ENCODE measurements around the gene INAFM1. TPM values are rescaled to one million over a fixed set of nuclear protein-coding genes. Genes with fewer than 3 reads are reported as not detected.

Gene INAFM1
- total RNA-seq, 3 donors from 2014 or later (not counting 1 experiment from before 2014, with no cell fraction given) = 9.1 to 10.3 (median 9.5) TPM

DNA sequence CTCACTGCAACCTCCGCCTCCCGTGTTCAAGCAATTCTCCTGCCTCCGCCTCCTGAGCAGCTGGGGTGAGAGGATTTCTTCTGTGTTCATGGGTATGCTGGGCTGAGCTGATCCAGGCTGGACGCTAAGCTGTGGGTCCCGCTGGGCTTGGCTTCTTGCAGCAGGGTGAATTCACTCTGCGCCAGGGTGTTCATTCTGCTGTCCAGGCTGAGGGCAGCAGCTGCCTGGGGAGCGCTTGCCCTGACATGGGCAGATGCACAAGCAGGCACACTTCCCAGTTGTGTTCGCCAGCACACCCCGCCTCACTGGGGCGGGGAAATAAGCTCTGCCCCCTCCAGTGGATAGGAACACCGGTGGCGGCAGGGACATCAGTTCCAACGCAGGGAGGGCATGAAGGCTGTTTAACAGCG, 7.3 kb upstream of the INAFM1 start:
- Histone ChIP-seq H3K36me3 (ENCODE audit: control insufficient read depth, insufficient read depth, low read length) (peaks cover 34% of the 10 kb centered on the region), H3K27me3 (ENCODE audit: control insufficient read depth, insufficient read depth, low read length) (no peaks in the 10 kb centered on the region), H3K27ac (ENCODE audit: low read length) (no peak overlapping the region), H3K4me1 (ENCODE audit: control insufficient read depth, insufficient read depth, low read length) (peaks cover 10% of the 10 kb centered on the region), H3K9me3 (ENCODE audit: control insufficient read depth, insufficient read depth, low read length) (no peaks in the 10 kb centered on the region), H3K4me3 (ENCODE audit: low read length) (no peak overlapping the region)
- H3K36me3 Mint-ChIP-seq = no peaks in the 10 kb centered on the region
- no peaks in the 10 kb centered on the region for H3K9me3 Mint-ChIP-seq
- peaks cover 1 to 9% of the 10 kb centered on the region in 2 donors for H3K4me1 Mint-ChIP-seq
- intact Hi-C loops (cut with micrococcal nuclease) = no loop called here
- no peak overlapping the region for H3K27ac Mint-ChIP-seq
- 96% methylated on average over 14 of the region's 14 CpGs for WGBS (ENCODE audit: insufficient coverage)
- TF ChIP-seq, protein P1, sequence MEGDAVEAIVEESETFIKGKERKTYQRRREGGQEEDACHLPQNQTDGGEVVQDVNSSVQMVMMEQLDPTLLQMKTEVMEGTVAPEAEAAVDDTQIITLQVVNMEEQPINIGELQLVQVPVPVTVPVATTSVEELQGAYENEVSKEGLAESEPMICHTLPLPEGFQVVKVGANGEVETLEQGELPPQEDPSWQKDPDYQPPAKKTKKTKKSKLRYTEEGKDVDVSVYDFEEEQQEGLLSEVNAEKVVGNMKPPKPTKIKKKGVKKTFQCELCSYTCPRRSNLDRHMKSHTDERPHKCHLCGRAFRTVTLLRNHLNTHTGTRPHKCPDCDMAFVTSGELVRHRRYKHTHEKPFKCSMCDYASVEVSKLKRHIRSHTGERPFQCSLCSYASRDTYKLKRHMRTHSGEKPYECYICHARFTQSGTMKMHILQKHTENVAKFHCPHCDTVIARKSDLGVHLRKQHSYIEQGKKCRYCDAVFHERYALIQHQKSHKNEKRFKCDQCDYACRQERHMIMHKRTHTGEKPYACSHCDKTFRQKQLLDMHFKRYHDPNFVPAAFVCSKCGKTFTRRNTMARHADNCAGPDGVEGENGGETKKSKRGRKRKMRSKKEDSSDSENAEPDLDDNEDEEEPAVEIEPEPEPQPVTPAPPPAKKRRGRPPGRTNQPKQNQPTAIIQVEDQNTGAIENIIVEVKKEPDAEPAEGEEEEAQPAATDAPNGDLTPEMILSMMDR (IDR thresholded peaks at IDR 0.05) = no peak
- no peak overlapping the region for H3K4me3 Mint-ChIP-seq
- ATAC-seq (no peak), DNase-seq (no peak)
- no peaks in the 10 kb centered on the region for H3K27me3 Mint-ChIP-seq (ENCODE audit: low read depth in 2 of 2)

- intact Hi-C loops (cut with micrococcal nuclease) = no loop called here
- DNase-seq (no peak), ATAC-seq (no peak)
- Mint-ChIP-seq H3K27me3 (ENCODE audit: low read depth in 2 of 2) (no peaks in the 10 kb centered on the region), H3K9me3 (no peaks in the 10 kb centered on the region), H3K36me3 (no peaks in the 10 kb centered on the region), H3K27ac (no peak overlapping the region), H3K4me1 (peaks cover 7 to 8% of the 10 kb centered on the region in 2 donors), H3K4me3 (no peak overlapping the region)
- Histone ChIP-seq H3K27me3 (ENCODE audit: control insufficient read depth, insufficient read depth, low read length) (no peaks in the 10 kb centered on the region), H3K36me3 (ENCODE audit: control insufficient read depth, insufficient read depth, low read length) (peaks cover 32% of the 10 kb centered on the region), H3K9me3 (ENCODE audit: control insufficient read depth, insufficient read depth, low read length) (no peaks in the 10 kb centered on the region), H3K27ac (ENCODE audit: low read length) (no peak overlapping the region), H3K4me1 (ENCODE audit: control insufficient read depth, insufficient read depth, low read length) (peaks cover 10% of the 10 kb centered on the region), H3K4me3 (ENCODE audit: low read length) (no peak overlapping the region)
- 82% methylated on average over 6 of the region's 6 CpGs for WGBS (ENCODE audit: insufficient coverage)
- TF ChIP-seq, protein P1 (IDR thresholded peaks at IDR 0.05) = no peak
Measured at GRCh38 chr19:47268028-47268427, 6.7 kb upstream of the INAFM1 start.

GRCh38 chr19:47269596-47269995, 5.1 kb upstream of the INAFM1 start:
- ATAC-seq (no peak), DNase-seq (no peak)
- peaks cover 12% of the 10 kb centered on the region for H3K4me1 ChIP-seq (ENCODE audit: control insufficient read depth, insufficient read depth, low read length)
- Mint-ChIP-seq H3K9me3 (no peaks in the 10 kb centered on the region), H3K4me1 (peaks cover 7 to 23% of the 10 kb centered on the region in 2 donors), H3K36me3 (no peaks in the 10 kb centered on the region), H3K4me3 (peak overlapping the region; percentile 28), H3K27me3 (ENCODE audit: low read depth in 2 of 2) (no peaks in the 10 kb centered on the region), H3K27ac (peak overlapping the region in 1 of 2 donors; percentile 63)
- H3K36me3 ChIP-seq (ENCODE audit: control insufficient read depth, insufficient read depth, low read length) = peaks cover 29% of the 10 kb centered on the region
- intact Hi-C loops (cut with micrococcal nuclease) = no loop called here
- WGBS (ENCODE audit: insufficient coverage) = 96% methylated on average over 7 of the region's 7 CpGs
- TF ChIP-seq, protein P1 (IDR thresholded peaks at IDR 0.05) = no peak
- no peaks in the 10 kb centered on the region for H3K9me3 ChIP-seq (ENCODE audit: control insufficient read depth, insufficient read depth, low read length)
- H3K27me3 ChIP-seq (ENCODE audit: control insufficient read depth, insufficient read depth, low read length) = no peaks in the 10 kb centered on the region
- H3K27ac ChIP-seq (ENCODE audit: low read length) = no peak overlapping the region
- H3K4me3 ChIP-seq (ENCODE audit: low read length) = no peak overlapping the region

DNA sequence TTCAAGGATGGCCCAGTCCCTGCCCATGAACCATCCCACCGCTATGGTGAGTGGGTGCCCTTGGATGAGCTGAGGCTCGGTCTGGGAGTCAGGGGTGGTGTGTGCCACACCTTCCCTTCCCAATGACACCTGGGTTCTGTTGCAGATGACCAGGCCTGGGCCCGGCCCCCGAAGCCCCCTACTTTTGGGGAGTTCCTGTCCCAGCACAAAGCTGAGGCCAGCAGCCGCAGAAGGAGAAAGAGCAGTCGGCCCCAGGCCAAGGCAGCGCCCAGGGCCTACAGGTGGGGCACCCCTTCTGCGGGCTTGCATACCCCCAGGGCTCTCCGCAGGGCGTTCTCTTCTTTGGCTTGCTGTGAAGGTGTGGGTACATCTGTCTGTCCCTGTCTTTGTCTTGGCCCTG, 4.3 kb upstream of the INAFM1 start:
- intact Hi-C loops (cut with micrococcal nuclease) = loop anchor here (5.0 to 10.0 kb wide), 2 partner anchors 43 to 416 kb away; partner anchors contain the start of gene AP2S1
- Mint-ChIP-seq H3K9me3 (no peaks in the 10 kb centered on the region), H3K4me3 (no peak overlapping the region), H3K4me1 (peaks cover 9 to 26% of the 10 kb centered on the region in 2 donors), H3K36me3 (no peaks in the 10 kb centered on the region), H3K27me3 (ENCODE audit: low read depth in 2 of 2) (no peaks in the 10 kb centered on the region), H3K27ac (no peak overlapping the region)
- DNase-seq = no peak
- Histone ChIP-seq H3K36me3 (ENCODE audit: control insufficient read depth, insufficient read depth, low read length) (peaks cover 27% of the 10 kb centered on the region), H3K27me3 (ENCODE audit: control insufficient read depth, insufficient read depth, low read length) (no peaks in the 10 kb centered on the region), H3K4me1 (ENCODE audit: control insufficient read depth, insufficient read depth, low read length) (peaks cover 16% of the 10 kb centered on the region), H3K4me3 (ENCODE audit: low read length) (no peak overlapping the region), H3K9me3 (ENCODE audit: control insufficient read depth, insufficient read depth, low read length) (no peaks in the 10 kb centered on the region), H3K27ac (ENCODE audit: low read length) (no peak overlapping the region)
- 96% methylated on average over 10 of the region's 10 CpGs for WGBS (ENCODE audit: insufficient coverage)
- TF ChIP-seq, protein P1 (IDR thresholded peaks at IDR 0.05) = no peak
- ATAC-seq = no peak
